Neural progenitor cell (in vitro differentiated cells): ENCODE measurements around the gene ZCWPW1.

Source experiments
- CTCF ChIP-seq: fragments of 200-600 bp; sonication (generic); IDR thresholded peaks from 2 replicates; pipeline ENCODE4 v1.5.1; 2017; ENCODE audit warnings: antibody characterized with exemption, mild to moderate bottlenecking
- EZH2 ChIP-seq: fragments of 200-600 bp; sonication (generic); IDR thresholded peaks from 2 replicates; pipeline ENCODE4 v1.6.1; 2017; ENCODE audit warnings: antibody characterized with exemption, mild to moderate bottlenecking, moderate library complexity

- no peak for TF ChIP-seq EZH2
- TF ChIP-seq CTCF: no peak
Measured at GRCh38 chr7:100438172-100438571, 9.7 kb upstream of the ZCWPW1 start.
